ENCODE results near the gene AKNA.
"Not testable (repeated sequence)": the region's sequence is repeated elsewhere in the genome, so short reads cannot be mapped to it uniquely, and the experiment has no call there.

The AKNA gene

DNA sequence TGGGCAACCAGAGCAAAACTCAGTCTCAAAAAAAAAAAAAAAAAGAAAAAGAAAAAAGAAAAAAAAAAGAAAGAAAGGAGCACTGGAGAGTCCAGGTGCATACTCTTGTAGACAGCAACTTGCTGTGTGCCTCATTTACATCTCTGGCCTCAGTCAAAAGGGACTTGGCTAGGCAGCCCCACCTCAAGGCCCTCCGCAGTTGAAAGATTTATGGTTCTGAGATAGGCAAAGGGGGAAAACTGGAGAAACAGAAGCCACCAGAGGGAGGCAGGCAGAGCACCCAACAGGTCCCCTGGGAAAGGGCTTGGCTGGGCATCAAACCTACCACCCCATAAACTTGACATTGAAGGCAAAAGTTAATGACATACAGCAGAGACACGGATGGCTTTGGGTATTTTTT is 52.0 kb downstream of the AKNA start:
- no peak for FAIRE-seq

DNA sequence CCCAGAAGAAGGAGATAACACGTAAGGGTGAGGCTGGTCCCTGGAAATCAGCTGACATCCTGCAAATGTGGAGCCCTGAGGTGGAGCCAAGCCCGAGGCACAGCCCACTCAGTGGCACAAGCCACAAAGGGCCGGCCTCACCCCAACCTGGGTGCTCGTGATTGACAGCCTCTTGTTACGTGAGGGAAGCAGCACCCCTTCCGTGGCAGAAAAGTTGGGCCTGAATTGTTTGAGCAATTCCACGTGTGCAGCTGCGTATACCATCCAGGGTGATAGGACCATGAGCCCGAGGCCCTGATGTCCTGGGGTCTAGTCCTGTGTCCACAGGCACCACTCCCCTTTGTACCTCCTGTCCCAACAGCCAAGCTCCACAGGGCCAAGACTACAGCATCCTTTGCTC is 53.3 kb downstream of the AKNA start:
- no peak for FAIRE-seq

DNA sequence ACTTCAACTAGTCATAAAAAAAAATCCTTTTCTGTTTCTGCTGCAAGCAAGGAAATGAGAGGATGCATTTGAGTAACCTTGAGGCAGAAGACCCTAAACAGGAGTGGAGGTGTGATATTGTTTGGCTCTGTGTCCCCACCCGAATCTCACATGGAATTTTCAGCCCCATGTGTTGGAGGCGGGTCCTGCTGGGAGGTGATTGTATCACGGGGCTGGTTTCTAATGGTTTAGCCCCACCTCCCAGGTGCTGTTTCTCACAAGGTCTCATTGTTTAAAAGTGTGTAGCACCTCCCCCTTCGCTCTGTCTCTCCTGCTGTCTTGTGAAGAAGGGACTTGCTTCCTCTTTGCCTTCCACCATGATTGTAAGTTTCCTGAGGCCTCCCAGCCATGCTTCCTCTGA is 54.1 kb downstream of the AKNA start:
- not testable (repeated sequence) for FAIRE-seq

DNA sequence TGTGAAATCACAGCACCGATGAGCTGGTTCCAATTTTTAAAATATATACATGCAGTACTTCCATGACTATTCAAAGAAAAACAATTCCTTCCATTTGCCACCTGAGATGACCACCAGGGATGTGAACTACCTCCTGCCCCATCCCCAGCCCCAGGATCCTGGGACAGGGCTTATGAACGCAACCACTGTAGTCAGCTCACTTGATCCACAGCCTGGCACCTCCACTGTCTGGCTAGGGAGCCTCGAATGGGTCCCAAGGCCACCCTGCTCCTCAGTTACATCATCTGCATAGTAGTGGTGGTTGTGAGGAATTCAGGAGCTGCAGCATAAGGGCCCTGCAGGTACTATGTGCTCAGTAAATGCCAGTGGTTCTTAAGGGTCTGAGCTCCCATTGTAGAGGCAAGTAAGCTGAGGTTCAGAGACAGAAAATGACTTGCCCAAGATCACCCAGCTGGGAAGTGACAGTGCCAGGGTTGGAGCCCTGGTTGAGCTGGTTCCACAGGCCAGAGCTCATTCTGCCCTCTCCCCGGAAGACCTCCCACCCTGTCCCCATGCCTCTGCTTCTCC is 55.2 kb downstream of the AKNA start:
- not testable (repeated sequence) for FAIRE-seq

DNA sequence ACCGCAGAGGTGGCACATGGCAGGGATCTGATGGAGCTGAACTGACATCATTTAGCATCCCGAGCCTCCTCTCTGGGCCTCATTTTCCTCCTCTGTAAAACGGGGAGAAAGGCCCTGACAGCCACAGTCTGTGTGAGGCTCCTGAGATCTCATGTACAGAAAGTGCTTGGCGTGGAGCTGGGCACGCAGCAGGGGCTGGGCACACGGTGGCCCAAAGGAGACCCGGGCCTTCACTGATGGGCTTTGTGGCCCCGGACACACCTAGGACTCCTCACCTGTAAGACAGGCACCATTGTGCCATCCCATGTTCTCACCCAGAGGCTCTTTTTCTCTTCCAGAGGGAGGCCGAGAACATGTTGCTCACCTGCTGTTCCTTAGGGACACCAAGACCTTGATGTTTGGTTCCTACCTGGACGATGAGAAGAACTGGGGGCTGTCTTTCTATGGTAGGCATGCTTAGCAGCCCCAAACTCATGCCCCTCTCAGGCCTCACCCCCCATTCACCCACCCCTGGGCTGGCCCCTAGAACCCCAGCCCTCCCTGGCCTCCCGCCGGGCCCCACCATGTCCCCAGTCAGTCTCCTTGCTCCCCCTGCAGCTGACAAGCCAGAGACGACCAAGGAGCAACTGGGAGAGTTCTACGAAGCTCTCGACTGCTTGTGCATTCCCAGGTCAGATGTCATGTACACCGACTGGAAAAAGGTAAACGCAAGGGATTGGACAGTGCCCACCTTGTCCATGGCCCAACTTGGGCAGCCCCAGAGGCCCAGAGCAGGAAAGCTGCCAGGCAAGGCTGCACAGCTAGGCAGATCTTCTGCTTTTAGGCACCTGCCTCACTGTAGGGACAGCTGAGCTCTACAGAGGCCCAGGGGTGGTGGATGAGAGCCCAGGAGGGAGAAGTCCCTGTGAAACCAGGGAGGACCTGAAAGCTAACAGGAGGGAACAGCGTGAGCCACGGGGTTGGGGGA is 56.3 kb downstream of the AKNA start:
- not testable (repeated sequence) for FAIRE-seq

DNA sequence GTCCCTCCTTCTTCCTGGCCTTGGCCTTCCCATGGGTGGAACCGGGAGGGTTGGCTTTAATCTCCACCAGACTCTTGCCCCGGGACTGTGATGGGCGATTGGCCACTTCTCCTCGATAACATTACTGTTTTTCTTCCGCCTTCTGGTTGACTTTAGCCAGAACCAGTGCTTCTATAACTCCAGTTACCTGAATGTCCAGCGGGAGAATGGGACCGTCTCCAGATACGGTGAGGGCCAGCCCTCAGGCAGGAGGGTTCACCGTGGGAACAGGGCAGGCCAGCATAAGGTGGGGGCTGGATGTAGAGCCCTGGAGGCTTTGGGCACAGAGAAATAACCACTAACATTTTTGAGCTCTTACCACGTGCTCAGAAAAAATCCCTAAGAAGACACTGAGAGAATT is 57.1 kb downstream of the AKNA start:
- no peak for FAIRE-seq

DNA sequence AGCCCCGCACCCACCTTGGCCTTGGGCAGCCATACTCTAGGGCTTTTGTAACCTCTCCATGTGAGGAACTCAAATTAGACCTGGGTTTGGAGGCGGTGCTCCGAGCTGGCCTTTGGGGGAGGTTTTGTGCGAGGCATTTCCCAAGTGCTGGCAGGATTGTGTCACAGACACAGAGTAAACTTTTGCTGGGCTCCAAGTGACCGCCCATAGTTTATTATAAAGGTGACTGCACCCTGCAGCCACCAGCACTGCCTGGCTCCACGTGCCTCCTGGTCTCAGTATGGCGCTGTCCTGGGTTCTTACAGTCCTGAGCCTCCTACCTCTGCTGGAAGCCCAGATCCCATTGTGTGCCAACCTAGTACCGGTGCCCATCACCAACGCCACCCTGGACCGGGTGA is 58.2 kb downstream of the AKNA start, which contains the start of gene ORM2:
ORM2 (plus strand) TSS at position 245 of the 398 bp plus-strand sequence; CDS start at position 281, 36 bp downstream.
- not testable (repeated sequence) for FAIRE-seq

DNA sequence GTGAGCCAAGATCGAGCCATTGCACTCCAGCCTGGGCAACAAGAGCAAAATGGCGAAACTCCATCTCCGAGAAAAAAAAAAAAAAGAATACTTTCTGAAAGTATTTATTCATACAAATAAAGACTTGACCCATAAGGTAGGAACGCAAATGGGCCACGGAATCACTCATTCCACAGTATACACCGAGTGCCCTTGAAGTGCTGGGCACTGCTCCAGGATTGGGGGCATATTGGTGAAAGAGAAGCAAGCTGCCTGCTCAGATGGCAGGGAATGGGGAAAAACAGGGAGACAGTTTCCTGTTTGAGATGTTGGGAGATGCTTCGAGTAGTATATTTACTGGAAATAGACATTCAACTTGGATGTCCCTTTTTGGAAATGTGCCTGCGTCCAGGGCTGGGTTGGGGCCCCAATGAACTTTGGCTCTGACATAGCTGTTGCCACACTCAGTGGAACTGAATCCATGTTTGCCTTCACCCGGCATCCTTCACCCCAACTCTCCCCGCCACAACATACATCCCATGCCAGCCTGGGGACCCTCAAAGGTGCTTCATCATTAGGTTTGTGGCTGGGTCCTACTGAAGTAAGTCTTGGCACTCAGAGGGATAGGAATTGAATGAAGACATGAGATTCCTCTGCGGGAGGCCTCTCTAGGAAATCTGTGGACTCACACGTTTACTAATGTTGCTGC is 58.7 kb downstream of the AKNA start:
- not testable (repeated sequence) for FAIRE-seq

DNA sequence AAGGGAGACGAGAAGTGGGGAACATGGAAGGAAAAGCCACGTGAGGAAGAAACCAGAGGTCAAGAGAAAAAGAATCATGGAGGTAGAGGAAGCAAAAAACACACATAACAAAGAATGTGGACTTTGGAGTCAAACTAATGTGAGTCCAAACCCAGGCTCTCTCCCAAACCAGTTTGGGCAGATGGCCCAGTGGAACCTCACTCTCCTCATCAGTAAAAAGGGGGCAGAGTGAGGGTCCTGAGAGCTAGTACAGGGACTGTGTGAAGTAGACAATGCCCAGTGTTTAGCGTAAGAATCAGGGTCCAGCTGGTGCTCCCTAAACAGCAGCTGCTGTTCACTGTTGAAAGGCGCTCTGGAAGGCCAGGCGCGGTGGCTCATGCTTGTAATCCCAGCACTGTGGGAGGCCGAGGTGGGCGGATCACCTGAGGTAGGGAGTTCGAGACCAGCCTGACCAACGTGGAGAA is 59.4 kb downstream of the AKNA start:
- FAIRE-seq: not testable (repeated sequence)

DNA sequence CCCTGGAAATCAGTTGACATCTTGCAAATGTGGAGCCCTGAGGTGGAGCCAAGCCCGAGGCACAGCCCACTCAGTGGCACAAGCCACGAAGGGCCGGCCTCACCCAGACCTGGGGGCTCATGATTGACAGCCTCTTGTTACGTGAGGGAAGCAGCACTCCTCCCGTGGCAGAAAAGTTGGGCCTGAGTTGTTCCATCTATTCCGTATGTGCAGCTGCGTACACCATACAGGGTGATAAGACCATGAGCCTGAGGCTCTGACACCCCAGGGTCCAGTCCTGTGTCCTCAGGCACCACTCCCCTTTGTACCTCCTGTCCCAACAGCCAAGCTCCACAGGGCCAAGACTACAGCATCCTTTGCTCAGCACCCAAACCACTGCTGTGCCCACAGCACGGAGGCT is 60.0 kb downstream of the AKNA start:
- FAIRE-seq: no peak

DNA sequence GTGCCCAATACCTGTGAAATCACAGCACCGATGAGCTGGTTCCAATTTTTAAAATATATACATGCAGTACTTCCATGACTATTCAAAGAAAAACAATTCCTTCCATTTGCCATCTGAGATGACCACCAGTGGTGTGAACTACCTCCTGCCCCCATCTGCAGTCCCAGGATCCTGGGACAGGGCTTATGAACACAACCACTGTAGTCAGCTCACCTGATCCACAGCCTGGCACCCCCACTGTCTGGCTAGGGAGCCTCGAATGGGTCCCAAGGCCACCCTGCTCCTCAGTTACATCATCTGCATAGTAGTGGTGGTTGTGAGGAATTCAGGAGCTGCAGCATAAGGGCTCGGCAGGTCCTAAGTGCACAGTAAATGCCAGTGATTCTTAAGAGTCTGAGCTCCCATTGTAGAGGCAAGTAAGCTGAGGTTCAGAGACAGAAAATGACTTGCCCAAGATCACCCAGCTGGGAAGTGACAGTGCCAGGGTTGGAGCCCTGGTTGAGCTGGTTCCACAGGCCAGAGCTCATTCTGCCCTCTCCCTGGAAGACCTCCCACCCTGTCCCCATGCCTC is 62.0 kb downstream of the AKNA start:
- not testable (repeated sequence) for FAIRE-seq

DNA sequence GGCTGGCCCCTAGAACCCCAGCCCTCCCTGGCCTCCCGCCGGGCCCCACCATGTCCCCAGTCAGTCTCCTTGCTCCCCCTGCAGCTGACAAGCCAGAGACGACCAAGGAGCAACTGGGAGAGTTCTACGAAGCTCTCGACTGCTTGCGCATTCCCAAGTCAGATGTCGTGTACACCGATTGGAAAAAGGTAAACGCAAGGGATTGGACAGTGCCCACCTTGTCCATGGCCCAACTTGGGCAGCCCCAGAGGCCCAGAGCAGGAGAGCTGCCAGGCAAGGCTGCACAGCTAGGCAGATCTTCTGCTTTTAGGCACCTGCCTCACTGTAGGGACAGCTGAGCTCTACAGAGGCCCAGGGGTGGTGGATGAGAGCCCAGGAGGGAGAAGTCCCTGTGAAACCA is 62.8 kb downstream of the AKNA start:
- not testable (repeated sequence) for FAIRE-seq

DNA sequence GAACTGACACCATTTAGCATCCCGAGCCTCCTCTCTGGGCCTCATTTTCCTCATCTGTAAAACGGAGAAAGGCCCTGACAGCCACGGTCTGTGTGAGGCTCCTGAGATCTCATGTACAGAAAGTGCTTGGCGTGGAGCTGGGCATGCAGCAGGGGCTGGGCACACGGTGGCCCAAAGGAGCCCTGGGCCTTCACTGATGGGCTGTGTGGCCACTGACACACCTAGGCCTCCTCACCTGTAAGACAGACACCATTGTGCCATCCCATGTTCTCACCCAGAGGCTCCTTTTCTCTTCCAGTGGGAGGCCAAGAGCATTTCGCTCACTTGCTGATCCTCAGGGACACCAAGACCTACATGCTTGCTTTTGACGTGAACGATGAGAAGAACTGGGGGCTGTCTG is 63.3 kb downstream of the AKNA start:
- FAIRE-seq: no peak

DNA sequence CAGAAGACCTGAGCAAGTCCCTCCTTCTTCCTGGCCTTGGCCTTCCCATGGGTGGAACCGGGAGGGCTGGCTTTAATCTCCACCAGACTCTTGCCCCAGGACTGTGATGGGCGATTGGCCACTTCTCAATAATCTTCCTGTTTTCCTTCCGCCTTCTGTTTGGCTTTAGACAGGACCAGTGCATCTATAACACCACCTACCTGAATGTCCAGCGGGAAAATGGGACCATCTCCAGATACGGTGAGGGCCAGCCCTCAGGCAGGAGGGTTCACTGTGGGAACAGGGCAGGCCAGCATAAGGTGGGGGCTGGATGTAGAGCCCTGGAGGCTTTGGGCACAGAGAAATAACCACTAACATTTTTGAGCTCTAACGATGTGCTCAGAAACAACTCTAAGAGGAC is 63.9 kb downstream of the AKNA start:
- FAIRE-seq: not testable (repeated sequence)

DNA sequence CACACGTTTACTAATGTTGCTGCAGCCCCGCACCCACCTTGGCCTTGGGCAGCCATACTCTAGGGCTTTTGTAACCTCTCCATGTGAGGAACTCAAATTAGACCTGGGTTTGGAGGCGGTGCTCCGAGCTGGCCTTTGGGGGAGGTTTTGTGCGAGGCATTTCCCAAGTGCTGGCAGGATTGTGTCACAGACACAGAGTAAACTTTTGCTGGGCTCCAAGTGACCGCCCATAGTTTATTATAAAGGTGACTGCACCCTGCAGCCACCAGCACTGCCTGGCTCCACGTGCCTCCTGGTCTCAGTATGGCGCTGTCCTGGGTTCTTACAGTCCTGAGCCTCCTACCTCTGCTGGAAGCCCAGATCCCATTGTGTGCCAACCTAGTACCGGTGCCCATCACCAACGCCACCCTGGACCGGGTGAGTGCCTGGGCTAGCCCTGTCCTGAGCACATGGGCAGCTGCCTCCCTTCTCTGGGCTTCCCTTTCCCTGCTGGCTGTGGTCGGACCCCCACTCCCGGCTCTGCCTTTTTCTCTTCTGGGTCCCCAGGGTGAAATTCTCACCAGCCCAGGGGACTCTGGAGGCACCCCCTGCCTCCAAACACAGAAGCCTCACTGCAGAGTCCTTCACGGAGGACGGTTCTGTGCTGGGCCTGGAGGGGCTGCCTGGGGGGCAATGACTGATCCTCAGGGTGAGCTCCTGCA is 64.8 kb downstream of the AKNA start, which contains the start of gene ORM1:
ORM1 (plus strand) TSS at position 268 of the 701 bp plus-strand sequence; CDS start at position 304, 36 bp downstream.
- not testable (repeated sequence) for FAIRE-seq

DNA sequence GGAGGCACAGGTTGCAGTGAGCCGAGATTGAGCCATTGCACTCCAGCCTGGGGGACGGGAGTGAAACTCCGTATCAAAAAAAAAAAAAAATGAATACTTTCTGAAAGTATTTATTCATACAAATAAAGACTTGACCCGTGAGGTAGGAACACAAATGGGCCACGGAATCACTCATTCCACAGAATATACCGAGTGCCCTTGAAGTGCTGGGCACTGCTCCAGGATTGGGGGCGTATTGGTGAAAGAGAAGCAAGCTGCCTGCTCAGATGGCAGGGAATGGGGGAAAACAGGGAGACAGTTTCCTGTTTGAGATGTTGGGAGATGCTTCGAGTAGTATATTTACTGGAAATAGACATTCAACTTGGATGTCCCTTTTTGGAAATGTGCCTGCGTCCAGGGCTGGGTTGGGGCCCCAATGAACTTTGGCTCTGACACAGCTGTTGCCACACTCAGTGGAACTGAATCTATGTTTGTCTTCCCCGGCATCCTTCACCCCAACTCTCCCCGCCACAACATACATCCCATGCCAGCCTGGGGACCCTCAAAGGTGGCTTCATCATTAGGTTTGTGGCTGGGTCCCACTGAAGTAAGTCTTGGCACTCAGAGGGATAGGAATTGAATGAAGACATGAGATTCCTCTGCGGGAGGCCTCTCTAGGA is 65.5 kb downstream of the AKNA start:
- not testable (repeated sequence) for FAIRE-seq

DNA sequence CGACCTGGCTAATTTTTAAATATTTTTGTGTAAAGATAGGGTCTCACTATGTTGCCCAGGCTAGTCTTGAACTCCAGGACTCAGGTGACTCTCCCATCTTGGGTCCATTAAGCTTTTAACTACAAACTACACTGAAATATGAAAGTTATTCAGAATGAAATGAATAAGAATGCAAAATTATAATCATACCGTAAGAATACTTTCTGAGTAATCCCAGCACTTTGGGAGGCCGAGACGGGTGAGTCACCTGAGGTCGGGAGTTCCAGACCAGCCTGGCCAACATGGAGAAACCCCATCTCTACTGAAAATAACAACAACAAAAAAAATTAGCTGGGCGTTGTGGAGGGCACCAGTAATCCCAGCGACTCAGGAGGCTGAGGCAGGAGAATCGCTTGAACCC is 66.0 kb downstream of the AKNA start:
- FAIRE-seq: no peak

DNA sequence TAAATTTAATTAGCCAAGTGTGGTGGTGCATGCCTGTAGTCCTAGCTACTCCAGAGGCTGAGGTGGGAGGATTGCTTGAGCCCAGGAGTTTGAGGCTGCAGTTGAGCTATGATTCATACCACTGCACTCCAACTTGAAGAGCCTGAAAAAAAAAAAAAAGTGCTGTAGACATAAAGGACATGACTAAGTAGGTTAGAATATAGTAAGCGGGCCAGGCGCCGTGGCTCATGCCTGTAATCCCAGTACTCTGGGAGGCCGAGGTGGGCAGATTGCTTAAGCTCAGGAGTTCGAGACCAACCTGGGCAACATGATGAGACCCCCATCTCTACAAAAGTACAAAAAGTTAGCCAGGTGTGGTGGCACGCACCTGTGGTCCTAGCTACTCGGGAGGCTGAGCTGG is 67.1 kb downstream of the AKNA start:
- FAIRE-seq: not testable (repeated sequence)

DNA sequence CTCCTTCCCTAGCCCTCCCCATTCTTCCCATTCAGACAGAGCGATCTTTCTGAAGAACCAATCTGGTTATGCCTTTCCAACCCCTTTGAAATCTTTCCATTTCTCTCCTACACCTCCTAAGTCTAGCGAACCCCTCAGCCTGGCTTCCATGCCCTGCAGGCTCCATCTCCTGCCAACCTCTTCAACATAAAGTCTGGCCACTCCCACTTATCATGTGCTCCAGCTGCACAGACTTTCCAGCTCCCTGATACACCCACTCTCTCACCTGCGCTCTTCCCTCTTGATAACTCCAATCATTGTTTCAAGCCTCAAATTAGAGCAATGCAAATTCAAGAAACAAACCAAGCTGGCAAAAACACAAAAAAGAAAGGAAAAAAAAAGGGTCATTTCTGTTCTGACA is 68.6 kb downstream of the AKNA start:
- no peak for FAIRE-seq

DNA sequence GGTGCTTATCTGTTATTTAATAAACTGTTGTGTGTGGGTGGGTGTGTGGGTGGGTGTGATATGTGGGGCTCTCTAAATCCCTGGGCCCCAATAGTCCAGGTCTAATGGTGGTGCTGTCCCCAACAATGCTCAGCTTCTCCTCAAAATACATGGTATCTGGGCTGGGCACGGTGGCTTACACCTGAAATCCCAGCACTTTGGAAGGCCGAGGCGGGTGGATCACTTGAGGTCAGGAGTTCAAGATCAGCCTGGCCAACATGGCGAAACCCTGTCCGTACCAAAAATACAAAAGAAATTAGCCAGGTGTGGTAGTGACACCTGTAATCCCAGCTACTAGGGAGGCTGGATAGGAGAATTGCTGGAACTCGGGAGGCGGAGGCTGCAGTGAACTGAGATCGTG is 69.4 kb downstream of the AKNA start:
- FAIRE-seq: no peak

DNA sequence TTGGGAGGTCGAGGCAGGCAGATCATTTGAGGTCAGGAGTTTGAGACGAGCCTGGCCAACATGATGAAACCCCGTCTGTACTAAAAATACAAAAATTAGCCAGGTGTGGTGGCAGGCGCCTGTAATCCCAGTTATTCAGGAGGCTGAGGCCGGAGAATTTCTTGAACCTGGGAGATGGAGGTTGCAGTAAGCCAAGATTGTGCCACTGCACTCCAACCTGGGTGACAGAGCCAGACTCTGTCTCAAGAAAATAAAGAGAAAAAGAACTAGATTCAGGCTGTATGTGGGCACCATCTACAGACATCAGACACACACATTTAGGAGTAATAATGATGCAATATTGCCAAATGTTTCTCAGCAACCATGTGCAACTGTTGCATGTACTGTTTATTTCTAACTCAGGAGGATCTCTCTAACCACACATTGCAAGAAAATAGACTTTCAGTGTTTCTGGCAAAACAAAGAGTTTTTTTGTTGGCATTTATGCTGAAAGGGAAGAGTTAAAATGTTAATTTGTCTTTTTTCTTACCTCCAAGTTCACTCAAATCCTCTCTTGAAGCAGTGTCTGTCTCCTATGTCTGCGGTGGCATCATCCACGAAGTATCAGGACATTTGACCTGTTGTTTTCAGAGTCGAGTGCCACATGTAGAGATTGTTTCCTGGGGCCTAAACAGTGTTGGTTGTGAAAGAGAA is 70.0 kb downstream of the AKNA start:
- no peak for FAIRE-seq
